NCI-H1694 treated with DMSO at 0.1 percent for 48 hours (cell line): ENCODE data around the gene RDH12.
"Not testable (repeated sequence)": the region's sequence is repeated elsewhere in the genome, so short reads cannot be mapped to it uniquely, and the experiment has no call there.

ENCODE experiments used
- DNase-seq: peaks from one replicate; lab custom pipeline; 2025; lab: John Stamatoyannopoulos, UW

The RDH12 gene

DNA sequence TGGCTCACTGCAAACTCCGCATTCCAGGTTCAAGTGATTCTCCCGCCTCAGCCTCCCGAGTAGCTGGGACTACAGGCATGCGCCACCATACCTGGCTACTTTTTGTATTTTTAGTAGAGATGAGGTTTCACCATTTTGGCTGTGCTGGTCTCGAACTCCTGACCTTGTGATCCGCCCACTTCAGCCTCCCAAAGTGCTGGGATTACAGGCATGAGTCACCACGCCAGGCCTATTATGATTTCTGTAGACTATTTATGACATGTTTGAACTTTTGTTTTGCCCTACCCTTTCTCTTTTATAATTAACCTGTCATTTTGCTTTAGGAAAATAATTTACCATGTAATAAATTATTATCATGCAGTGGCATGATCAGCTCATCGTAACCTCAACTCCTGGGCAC, at the start of gene RDH12:
Gene RDH12 (plus strand): TSS at position 395 of the 400 bp plus-strand sequence. CDS start 20,757 bp downstream, outside the sequence.
- DNase-seq = not testable (repeated sequence)

DNA sequence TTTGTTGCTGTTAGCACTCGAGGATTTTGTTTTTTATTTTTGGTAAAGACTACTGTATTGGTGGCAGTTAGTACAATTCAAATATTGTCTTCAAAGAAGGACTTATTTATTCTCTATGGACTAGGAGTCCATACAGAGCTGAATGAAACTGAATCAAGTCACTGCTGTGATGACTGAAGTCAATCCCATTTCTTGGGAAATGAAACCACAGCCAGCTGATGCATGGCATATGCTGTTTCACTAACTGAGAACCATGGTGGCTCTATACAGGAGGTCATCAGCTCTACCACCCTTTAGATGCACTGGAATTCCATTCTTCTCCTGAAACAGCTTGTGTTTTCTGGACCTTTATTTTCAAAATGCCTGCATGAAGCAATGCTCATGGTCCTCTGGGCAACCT, 49.5 kb upstream of the RDH12 start:
- no peak for DNase-seq

DNA sequence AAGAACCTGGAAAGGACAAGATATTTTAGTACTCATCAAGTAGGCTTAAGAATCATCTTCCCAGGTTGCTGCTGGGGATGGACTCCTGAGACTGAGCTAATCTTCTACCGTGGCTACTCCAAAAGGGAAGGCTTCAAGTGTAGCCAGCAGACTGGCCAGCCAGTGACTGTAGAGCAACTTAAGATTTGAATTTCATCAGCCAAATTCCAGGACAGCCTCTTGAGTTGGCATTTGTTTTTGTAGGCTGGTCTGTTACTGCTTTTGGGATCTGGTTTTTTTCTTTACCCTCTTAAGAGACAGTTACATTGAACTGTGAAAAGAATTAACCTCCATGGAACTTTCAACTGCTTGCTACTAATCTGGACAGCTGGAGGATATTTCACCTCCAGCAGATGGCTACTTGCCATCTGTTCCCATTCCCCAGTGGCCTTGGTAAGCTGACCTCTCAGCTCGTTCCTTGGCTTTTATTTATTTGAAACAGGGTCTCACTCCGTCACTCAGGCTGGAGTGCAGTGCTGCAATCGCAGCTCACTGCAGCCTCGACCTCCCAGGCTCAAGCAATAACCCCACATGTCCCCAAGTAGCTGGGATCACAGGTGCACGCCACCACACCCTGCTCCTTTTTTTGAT, 47.9 kb upstream of the RDH12 start:
- no peak for DNase-seq

DNA sequence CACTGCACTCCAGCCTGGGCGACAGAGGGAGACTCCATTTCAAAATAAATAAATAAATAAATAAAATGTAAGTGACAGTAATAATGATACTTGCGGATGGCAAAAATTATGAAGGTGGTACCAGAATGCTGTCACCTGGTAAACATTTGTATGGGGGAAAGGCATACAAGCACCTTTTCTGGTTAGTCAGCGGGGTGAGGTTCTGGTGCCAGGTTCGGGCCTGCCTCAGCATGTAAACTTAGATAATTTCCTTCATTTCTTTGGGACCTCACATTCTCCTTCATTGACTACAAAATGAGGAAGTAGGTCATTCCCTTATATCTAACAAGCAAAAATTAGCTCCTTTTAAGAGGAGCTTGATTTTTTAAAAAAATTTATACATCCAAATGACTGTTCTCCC, 38.1 kb upstream of the RDH12 start:
- no peak for DNase-seq

DNA sequence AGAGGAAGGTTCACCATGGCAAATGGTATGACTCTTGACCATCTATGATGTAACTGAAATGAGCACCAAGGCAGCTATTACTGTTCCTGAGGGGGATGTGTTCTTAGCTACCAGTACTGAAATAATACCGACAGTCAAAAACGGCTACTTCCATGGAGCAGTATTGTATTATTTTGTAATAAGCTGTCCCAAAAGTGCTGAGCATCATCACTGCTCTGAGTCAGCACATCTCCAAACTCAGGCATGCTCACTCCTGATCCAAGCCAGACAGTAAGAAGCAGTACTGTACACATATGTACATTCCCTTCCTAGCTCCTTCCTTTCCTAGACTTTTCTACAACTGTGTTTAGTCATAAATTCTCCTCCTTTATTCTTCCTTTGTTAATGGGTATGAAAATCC, 35.8 kb upstream of the RDH12 start:
- no peak for DNase-seq

DNA sequence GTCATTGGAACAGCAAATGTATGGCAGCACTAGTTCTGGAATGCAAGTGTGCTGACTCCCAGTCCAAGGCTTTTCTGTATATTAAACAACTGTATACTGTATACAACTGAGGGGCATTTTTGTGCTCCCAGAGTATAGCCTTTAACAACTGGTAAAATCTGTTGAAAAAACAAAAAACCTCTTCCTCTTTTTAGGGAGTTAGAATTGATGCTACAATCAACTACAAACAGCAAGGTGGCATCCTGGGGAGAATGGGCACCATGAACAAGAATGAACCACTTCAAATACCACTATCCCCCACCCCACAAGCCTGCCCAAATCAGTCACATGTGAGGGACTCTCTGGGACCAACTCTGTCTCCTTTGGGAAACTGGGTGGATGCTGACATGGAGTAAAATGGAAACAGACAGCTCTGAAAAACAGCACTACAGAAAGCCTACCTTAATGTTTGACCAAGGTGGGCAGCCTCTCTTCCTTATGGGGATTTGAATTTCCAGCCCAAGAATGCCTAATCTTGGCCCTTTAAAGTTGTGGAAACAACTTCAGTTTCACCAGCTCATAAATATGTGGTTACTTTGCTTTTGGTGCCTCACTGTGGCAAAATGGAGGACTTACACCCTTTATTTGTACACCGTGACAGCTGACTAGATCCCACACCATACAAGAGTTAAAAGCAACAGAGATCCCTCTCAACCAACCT, 34.8 kb upstream of the RDH12 start:
- peak; percentile 69 for DNase-seq

DNA sequence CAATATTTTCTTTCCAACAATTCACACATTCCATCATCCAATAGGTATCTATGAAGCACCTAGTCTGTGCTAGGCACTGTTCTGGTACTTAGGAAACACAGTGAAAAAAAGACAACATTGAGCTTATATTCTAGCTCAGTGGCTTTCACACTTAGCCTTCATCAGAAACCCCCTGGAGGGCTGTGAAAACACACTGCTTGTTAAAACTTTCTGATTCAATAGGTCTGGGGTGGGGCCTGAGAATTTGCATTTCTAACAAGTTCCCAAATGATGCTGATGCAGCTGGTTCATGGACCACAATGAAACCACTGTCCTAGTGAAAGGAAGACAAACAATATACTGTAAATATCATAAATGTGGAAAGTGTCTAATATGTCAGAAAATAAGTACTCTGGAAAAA, 33.1 kb upstream of the RDH12 start:
- DNase-seq = no peak

DNA sequence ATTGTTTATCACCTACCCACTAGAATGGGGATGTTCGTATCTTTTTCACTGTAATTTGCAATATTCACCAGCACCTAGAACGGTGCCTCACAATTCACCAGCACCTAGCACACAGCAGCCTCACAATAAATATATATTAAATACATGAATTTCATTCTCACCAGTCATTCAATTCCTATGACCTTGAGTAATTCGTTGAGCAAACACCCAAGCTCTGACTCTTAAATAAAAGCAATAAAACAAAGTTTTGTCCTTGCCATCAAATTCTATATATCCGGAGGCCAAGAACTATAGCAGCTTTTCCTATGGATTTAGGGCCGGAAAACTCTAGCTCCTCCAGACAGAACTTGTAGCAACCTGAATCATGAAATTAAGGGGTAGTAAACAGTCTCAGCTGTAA, 28.2 kb upstream of the RDH12 start:
- DNase-seq = no peak

DNA sequence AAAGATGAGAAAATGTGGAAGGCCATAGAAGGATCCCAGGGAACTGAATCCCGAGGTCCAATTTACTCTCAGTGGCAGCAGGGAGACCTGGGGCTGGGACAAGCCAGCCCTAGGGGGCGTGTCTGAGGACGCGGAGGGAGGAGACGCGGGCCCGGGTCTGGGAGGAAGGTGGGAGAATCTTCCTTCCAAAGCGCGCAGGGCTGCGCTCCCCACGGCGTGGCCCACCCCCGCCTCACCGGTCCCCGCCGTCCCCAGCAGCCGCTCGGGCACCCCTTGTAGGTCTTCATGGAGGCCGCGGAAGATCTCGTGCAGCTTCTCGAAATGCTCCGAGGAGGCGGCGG, 27.6 kb upstream of the RDH12 start:
- DNase-seq = peak; percentile 61

DNA sequence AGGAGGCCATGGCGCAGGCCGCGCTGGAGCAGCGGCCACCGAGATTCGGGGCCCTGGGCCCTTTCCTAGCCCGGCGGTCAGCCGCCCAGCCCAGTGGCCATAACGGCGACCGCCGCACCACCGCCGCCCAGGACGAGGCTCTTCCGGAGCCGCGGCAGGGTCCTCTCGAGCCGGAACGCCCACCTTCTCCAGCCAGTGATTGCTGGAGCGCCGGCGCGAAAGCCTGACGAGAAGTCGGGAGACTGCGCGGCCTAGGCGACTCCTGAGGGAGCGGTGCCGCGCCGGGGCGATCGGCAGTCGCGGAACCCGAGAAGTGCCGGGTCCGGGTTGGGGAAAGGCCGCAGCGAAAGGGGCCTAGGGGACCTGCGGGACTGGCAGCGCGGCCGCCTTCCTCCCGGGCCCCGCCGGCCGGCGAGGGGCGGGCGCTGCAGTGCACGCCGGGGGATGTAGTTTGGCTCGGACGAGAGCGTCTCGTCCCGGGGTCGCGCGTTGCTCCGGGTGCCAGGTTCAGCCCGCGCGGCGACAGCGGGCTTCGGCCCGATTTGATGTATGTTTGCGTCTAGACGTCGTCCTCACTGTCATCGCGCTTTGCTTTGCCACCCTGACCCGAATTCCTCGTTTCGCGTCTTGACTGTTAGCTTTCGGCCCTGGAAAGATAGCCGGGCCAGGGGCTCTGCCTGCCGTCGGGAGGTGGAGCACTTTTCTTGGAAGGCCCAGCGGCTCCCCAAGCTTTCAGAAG, 27.0 kb upstream of the RDH12 start, which contains the start of gene VTI1B:
Gene VTI1B (minus strand): TSS at position 153 of the 739 bp plus-strand sequence. CDS start 143 bp downstream, at position 10.
- DNase-seq = peak; percentile 73

DNA sequence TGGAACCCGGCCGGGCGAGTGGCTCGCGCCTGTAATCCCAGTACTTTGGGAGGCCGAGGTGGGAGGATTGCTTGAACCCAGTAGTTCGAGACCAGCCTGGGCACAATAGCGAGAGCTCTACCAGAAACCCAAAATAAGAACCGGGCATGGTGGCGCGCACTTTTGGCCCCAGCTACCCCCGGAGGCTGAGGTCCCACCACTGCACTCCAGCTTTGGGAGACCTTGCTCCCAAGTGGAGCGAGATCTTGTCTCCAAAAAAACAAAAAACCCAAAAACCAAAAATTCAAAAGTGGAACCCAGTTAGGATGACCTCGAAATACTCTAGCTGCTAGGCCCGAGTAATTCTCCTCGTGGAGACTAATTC, 26.5 kb upstream of the RDH12 start:
- DNase-seq = no peak

DNA sequence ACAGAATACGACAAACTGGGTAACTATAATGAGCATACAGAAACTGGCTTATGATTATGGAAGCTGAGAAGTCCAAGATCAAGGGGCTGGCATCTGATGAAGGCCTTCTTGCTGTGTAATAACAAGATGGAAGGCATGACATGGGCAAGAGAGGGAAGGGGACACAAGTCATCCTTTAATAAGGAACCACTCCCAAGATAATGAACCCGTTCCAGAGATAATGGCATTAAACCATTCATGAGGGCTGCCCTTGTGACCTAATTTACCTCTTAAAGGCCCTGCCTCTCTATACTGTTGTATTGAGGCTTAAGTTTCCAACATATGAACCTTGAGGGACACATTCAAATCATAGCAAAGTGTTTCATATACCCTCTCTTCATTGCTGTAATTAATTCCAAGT, 22.7 kb upstream of the RDH12 start:
- DNase-seq = no peak

DNA sequence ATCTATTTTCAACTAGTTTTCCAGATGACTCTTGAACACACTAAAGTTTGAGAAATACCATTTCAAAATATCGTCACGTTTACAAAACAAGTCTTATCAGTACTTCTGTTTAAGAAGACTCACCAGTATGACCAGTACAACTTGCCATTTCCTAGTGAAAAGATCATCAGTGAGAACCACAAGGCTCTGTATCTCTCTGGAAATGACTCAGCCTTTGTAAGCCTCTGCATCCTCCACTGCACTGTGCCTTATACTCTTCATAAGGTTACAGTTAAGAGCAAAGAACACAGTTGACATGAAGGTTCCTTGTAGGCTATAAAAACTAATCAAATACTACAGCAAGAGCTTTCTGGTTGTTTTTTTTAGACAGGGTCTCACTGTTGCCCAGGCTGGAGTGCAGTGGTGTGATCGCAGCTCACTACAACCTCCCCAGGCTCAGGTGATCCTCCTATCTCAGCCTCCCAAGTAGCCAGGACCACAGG, 21.5 kb upstream of the RDH12 start:
- DNase-seq = no peak

DNA sequence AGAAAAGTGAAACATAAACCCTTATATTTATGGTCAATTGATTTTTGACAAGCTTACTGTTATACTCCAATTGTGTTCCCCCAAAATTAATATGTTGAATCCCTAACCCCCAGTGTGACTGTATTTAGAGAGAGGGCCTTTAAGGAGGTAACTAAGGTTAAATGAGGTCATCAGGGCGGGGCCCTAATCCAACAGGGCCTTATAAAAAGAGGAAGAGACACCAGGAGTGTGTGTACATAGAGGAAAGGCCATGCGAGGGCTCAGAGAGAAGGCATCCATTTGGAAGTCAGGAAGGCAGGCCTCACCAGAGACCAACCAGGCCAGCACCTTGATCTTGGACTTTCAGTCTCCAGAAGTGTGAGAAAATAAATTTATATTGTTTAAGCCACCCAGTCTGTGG, 20.7 kb upstream of the RDH12 start:
- no peak for DNase-seq

DNA sequence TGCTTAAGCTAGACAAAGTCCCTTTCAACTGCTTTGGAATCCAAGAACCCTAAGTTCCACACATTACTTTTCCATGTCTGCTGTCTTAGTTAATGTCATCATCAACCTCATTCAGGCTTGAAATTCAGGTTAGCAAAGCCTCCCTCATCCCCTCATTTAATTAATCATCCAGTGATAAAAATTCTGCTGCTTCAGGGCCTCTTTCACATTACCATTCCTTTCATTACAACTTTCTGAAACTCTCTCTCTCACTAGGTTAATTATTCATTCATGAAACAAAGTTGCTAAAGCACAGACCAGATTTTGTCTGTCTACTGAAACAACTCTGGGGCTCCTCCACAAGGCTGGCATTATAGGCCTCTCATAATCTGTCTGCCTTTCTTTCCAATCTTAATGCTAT, 17.8 kb upstream of the RDH12 start:
- no peak for DNase-seq

DNA sequence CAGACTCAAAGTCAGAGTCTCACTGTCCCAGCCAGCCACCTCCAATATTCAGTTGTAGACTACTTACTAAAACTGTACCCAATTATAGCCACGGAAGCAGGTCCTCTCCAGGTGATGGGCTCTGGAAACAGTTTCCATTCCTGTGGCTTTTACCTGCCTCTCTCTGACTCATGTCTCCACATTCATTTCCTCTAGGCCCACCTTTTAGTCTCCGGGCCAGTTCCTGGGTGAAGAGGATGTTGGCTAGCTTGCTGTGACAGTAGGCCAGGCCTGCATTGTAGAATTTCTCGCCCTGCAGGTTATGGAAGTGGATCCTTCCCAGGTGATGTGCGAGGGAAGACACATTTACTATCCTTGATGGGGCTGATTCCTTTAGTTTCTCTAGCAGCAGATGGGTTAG, 11.7 kb upstream of the RDH12 start:
- no peak for DNase-seq

DNA sequence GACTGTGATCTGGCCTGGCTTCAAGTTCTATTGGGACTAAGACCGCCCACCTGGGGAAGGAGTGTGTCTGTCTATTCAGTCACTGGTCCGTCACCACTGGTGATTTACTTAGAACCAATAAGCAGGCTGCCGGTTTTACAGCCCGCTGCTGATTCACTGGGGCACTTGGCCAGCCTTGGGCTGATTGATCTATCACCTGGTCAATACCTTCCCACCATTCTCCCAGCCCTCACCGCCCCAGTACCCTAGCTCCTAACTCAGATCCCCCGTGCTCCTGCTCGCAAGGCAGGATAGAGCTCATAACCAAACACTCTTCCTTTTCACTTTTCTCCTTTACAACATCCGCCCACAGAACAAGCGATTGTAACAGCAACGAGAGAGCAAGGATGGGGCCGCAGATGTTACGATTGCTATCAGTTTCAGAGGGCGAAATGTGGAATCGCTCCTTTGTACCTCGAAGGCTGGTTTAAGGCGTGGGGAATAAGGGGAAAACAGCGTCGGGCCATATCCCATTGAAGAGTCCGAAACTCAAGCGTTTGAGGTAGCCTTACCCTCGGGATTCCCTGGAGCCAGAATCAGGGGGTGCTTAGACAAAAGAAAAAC, 6.8 kb upstream of the RDH12 start:
- DNase-seq = peak; percentile 71

DNA sequence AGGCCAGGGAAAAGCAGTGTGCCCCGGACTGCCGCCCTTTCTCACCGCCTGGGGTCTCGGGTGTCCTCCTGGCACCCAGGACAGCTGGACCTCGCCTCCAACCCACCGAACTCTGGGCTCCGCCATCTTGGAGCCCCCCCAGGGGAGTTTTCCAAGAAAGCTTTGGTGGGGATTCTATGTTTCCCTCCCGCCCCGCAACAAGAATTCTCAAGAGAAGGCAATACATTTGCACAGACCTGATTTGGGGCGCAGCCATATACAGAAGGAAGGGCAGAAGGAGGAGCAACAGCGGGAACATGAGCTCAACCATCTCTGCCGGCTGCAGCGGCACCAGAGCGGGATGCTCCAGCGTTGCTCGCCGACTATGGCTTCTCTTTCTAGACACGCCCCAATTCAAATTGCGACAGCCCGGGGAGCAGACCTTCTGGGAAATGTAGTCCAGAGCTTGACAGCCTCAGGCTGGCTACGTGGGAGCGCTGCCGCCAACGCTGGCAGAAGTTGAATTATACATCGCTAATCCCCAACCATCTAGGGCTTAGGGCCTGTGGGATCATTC, 6.2 kb upstream of the RDH12 start, which contains the start of gene RDH11:
Gene RDH11 (minus strand): TSS at position 371 of the 556 bp plus-strand sequence. CDS start 61 bp downstream, at position 310.
- peak; percentile 97 for DNase-seq

DNA sequence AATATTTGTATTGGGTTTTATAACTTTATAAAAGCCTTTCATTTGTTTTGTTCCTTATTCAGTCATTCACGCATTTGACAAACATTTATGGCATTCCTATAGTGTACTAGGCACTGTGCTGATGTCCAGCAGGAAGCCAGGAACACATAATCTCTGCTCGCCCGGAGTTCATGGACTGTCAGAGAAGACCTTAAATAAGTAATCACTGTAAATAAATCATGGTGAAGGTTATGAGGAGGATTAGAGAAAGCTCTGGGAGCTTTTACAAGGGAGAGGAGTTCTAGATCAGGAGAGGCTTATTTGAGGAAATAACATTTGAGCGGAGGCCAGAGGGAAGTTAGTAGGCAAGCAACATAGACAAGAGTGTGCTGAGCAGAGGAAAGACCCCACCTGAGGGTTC, 4.7 kb upstream of the RDH12 start:
- no peak for DNase-seq

DNA sequence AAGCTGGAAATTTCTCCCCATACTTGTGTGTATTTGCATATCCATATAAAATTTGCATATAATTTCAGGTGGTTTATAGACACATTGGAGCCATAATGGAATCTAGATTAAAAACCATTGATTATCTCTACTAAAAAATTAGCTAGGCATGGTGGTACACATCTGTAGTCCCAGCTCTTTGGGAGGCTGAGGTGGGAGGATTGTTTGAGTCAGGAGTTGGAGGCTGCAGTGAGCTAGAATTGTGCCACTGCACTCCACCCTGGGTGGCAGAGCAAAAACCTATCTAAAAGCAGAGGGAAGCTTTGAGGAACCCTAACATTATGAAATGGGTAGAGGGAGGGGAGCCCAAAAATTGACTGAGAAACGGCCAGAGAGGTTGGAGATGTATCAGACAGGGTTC, 3.5 kb upstream of the RDH12 start:
- no peak for DNase-seq

DNA sequence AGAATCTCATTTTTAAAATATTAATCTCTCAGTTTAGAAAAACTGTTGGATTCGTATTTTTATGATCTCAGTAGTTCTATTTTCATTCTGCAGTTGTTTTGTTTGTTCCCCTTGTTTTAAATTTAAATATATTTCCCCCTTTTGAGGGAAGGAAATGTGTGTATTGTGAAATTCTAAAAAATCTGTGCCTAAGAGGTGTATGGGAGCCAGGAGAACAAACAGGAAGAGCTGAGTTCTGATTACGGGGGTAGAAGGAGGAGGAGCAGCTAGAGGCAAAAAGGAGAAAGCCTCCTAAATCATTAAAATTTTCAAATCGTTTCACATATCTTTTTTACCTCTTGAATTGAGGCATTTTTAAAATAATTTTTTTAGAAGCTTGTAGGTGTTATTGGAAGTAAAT, 2.3 kb downstream of the RDH12 start:
- DNase-seq = no peak

DNA sequence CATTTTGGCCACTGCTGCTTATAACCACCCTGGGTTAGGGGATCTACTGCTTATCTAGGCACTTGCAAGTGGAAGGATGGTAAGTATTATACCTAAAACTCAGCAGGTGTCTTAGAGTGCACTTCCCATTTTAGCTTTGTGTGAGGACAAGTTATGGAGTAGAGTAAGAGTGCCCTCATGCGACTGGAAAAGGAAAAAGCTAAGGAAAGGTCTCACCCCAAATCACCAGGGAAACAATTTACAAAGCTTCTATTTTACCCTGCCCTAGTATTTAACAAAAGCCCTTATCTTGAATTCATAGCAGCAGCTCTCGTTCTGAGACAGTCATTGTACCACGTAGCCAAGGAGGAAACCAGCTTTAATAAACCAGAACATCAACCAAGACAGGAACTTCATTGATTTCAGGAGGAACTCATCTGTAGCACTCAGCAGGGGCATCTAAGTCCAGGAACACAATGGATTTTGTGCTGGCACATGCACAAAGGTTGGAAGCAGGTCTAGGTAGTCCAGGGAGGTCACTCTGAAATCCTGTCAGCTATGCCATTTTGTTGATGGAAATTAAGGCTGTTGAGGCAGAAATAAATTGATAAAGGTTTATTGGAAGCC, 2.9 kb downstream of the RDH12 start:
- peak; percentile 73 for DNase-seq
